ENCODE results near the gene TALDO1. TPM values are rescaled to one million over a fixed set of nuclear protein-coding genes. Genes with fewer than 3 reads are reported as not detected.
A peak's percentile ranks its signal among the peaks of the same experiment; 100 is the strongest.

The TALDO1 gene
- total RNA-seq, 6 experiments from 2014 or later: 102 to 184 (median 150) TPM

- Histone ChIP-seq H3K9me3 (no peaks in the 10 kb centered on the region), H3K27ac (peak overlapping the region; percentile 53 to 77 (median 60)), H3K27me3 (no peaks in the 10 kb centered on the region), H3K4me3 (peak overlapping the region; percentile 67 to 91 (median 86)), H3K36me3 (no peaks in the 10 kb centered on the region), H3K4me1 (peaks cover 0 to 54% (median 24%) of the 10 kb centered on the region in 4 donors)
- ATAC-seq: peak in 1 of 4 donors; percentile 0
- intact Hi-C loops (cut with DNase I): no loop called here
- no peak for TF ChIP-seq CTCF (IDR thresholded peaks at IDR 0.05)
- no peak for TF ChIP-seq POLR2A (IDR thresholded peaks at IDR 0.05)
- WGBS (ENCODE audit: insufficient coverage, low coverage, low lambda C conversion rate, missing lambda C conversion rate): no CpG with 5 or more reads among the region's 22 CpGs
- no peak for DNase-seq
These were observed 40.8 kb upstream of the TALDO1 start for GRCh38 chr11:706439-706956.

DNA sequence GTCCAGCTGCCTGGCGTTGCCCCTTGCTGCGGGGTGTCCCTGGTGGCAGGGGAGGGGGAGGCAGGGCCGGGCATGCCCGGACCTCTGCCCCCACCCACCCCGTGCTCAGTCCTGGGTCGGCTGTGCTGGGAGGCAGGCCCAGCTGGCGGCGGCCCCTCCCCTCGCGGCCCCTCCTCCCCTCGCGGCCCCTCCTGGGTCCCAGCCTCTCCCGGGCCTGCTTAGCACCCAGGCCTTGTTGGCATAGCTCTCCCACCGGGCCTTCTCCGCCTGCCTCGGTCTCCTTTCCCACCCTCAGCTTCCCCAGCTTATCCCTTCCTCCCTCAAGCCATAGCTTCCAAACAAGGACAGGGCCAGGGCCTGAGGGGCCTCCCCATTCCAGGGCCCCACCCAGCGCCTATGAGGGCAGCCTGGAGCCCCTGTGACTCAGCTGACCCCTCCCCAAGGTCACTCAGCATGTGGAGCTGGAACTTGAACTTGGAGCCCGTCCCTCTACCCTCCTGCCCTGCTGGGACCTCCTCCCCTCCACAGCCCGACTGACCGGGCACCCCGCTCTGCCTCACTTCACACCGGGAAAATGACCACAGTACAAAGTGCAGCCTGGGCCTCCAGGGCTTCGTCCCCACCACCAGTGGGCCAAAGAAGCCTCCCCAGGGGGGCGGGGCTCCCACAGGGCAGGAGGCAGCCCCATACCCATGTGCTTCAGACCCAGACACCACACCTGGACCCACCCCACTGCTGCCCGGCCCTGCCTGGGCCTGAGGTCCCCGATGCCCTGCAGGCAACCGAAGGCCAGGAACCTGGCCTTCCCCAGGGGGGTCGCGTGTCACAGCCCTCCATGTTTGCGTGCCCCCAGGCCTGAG lies 40.1 kb upstream of the TALDO1 start:
- Histone ChIP-seq H3K4me3 (peak overlapping the region; percentile 67 to 91 (median 86)), H3K36me3 (no peaks in the 10 kb centered on the region), H3K27me3 (no peaks in the 10 kb centered on the region), H3K9me3 (no peaks in the 10 kb centered on the region), H3K27ac (peak overlapping the region; percentile 53 to 77 (median 60)), H3K4me1 (peaks cover 0 to 52% (median 23%) of the 10 kb centered on the region in 4 donors)
- peak; percentile 79 to 94 (median 89) for DNase-seq
- intact Hi-C loops (cut with DNase I): no loop called here
- 31% methylated on average over 7 of the region's 30 CpGs for WGBS (ENCODE audit: insufficient coverage, low coverage, low lambda C conversion rate, missing lambda C conversion rate)
- ATAC-seq: peak; percentile 40 to 64 (median 52)
- TF ChIP-seq POLR2A (IDR thresholded peaks at IDR 0.05): peak; percentile 18
- TF ChIP-seq CTCF (IDR thresholded peaks at IDR 0.05): peak in 2 of 4 donors; percentile 12 to 40

GRCh38 chr11:707817-708420 lies 39.3 kb upstream of the TALDO1 start:
- DNase-seq (peak in 1 of 3 donors; percentile 50), ATAC-seq (no peak)
- Histone ChIP-seq H3K4me1 (peaks cover 0 to 49% (median 22%) of the 10 kb centered on the region in 4 donors), H3K4me3 (peak overlapping the region; percentile 67 to 91 (median 86)), H3K36me3 (no peaks in the 10 kb centered on the region), H3K27me3 (no peaks in the 10 kb centered on the region), H3K27ac (peak overlapping the region in 2 of 3 donors; percentile 53 to 77), H3K9me3 (no peaks in the 10 kb centered on the region)
- no peak for TF ChIP-seq POLR2A (IDR thresholded peaks at IDR 0.05)
- no peak for TF ChIP-seq CTCF (IDR thresholded peaks at IDR 0.05)
- intact Hi-C loops (cut with DNase I): no loop called here
- 67% methylated on average over 1 of the region's 16 CpGs for WGBS (ENCODE audit: insufficient coverage, low coverage, low lambda C conversion rate, missing lambda C conversion rate)

GRCh38 chr11:708511-708910 lies 38.8 kb upstream of the TALDO1 start:
- H3K27me3 ChIP-seq: no peaks in the 10 kb centered on the region
- no CpG with 5 or more reads among the region's 7 CpGs for WGBS (ENCODE audit: insufficient coverage, low coverage, low lambda C conversion rate, missing lambda C conversion rate)
- peak overlapping the region; percentile 67 to 91 (median 86) for H3K4me3 ChIP-seq
- no peak for TF ChIP-seq CTCF (IDR thresholded peaks at IDR 0.05)
- TF ChIP-seq POLR2A (IDR thresholded peaks at IDR 0.05): no peak
- no peak for ATAC-seq
- H3K36me3 ChIP-seq: no peaks in the 10 kb centered on the region
- no peaks in the 10 kb centered on the region for H3K9me3 ChIP-seq
- peak overlapping the region in 1 of 3 donors; percentile 77 for H3K27ac ChIP-seq
- peaks cover 0 to 49% (median 22%) of the 10 kb centered on the region in 4 donors for H3K4me1 ChIP-seq
- peak in 1 of 3 donors; percentile 50 for DNase-seq
- intact Hi-C loops (cut with DNase I): no loop called here
